HG03575 (cell line): Measurements from ENCODE around the gene FCHO1.
"Not testable (repeated sequence)": the region's sequence is repeated elsewhere in the genome, so short reads cannot be mapped to it uniquely, and the experiment has no call there.

Experiments
- ATAC-seq: cut with Tn5 transposase; IDR thresholded peaks from one replicate; pipeline ENCODE4 v1.9.1; 2021; ENCODE audit not compliant: unreplicated experiment, insufficient number of reproducible peaks, low FRiP score; ENCODE audit errors: extremely low read depth

FCHO1 gene

GRCh38 chr19:17783721-17784120 is 32.4 kb downstream of the FCHO1 start:
- not testable (repeated sequence) for ATAC-seq

DNA sequence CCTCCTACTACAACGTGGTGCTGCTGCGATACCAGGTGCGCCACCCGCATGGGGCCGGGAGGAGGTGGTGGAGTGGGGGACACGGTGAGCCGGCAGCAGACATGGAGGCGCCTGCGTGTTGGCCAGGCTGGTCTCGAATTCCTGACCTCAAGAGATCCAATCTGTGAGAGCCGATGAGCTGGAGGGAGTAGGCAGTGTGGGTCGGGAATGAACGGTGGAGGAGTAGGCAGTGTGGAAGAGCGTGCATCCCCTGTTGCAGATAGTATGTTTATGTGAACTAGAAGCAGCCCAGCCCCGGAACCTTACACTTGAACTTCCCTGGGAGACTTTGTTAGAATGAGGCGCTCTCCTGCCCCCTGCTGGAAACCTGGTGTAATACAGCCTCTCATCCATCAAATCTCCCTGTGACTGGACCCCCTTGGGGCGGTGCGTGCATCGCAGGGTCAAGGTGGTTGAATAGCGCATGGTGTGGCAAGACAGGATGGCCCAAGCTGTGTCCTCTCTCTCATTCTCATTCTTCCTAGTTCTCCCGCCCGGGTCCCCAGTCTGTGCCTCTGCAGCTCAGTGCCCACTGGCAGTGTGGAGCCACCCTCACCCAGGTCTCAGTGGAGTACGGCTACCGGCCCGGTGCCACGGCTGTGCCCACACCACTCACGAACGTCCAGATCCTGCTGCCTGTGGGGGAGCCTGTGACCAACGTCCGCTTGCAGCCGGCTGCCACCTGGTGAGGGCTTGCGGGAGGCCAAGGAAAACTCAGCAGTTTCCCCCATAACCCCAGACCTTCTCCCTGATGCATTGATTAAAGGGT is 33.1 kb downstream of the FCHO1 start:
- ATAC-seq = no peak

GRCh38 chr19:17787274-17787913 is 36.1 kb downstream of the FCHO1 start:
- ATAC-seq = no peak

DNA sequence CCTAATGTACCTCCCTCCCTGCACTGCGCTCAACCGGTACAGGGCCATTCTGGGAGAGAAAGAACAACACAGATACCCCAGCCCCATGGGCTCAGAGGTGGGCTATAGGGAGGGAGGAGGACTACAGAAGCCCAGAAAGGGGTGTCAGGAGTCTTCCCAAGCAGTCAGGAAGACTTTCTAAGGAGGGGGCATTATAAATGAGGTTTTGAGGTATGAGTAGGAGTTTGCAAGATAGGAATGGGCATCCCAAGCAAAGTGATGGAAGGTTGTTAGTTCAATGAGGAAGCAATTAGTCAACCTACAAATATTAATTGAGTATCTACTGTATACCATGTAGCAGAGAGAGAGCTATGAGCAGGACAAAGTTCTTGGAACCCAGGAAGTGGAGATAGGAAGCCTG is 37.4 kb downstream of the FCHO1 start:
- ATAC-seq = no peak

DNA sequence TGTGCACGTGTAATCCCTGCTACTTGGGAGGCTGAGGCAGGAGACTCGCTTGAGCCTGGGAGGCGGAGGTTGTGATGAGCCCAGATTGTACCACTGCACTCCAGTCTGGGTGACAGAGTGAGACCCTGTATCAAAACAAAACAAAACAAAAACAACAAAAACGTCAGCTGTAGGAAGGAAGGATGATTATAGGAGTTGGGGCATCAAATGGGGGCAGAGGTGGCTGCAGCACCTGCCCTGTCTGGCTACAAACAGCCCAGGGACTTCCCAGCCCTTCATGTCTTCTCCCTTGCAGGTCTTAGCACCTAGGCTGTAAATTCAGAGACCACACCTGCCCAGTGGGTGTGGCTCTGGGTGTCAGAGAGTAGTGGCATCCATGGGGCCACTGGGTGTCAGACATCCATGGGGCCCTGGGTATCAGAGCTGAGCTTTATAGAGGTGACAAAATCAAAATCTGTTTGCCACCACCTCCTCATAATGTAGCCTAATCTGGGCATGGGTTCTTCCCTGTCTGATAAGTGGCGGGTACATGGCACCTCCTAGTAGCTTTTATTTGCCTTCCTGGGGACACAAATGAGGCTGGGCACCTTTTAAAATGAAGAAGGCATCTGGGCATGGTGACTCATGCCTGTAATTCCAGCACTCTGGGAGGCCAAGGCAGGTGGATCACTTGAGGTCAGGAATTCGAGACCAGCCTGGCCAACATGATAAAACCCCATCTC is 38.9 kb downstream of the FCHO1 start:
- no peak for ATAC-seq

DNA sequence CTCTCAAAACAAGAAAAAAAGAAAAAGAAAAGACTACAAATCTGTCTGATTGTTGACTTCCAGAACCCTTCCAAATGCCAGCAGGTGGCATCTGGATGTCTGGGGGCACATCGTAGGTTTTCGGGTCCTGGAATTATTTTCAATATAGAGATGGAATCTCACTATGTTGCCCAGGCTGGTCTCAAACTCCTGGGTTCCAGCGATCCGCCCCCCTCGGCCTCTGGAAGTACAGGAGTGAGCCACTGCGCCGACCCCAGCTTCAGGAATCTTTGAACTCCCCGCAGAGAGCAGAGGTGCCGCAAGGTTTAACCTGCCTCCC is 43.1 kb downstream of the FCHO1 start:
- no peak for ATAC-seq

DNA sequence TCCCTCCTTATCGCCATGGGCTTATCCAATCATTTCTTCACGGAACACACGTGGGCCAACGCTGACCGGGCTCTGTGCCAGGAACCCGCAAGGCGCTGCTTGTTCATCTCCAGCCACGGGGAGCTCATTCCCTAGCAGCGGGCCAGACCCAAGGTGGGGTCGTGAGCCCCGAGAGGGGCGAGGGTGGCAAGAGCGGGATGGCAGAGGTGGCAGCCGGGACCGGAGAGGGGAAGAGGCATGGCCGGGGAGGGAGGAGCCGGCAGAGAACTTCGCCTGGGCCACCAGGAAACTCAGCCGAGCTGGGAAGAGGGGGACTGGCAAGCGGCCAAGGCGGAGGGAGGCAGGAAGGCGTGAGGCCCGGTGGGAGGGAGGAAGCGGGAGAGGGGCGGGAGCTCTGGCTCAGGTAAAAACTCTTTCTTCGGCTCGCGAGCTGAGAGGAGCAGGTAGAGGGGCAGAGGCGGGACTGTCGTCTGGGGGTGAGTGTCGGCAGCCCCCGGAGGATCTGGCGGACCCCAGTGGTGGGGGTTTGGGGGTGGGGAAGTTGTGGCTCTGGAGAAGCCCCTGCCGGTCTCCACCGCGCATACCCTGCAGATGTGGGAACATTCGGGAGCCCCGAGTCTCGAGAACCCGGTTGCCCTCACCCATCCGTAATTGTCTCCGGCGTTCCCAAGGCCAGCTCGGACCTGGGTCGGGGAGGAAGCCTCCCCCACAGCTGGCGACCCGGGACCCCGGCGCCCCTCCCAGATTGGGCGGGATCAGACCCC is 43.6 kb downstream of the FCHO1 start, which contains the start of gene B3GNT3:
B3GNT3 (plus strand) TSS at position 408 of the 764 bp plus-strand sequence. CDS start 12,670 bp downstream, outside the sequence.
- no peak for ATAC-seq

DNA sequence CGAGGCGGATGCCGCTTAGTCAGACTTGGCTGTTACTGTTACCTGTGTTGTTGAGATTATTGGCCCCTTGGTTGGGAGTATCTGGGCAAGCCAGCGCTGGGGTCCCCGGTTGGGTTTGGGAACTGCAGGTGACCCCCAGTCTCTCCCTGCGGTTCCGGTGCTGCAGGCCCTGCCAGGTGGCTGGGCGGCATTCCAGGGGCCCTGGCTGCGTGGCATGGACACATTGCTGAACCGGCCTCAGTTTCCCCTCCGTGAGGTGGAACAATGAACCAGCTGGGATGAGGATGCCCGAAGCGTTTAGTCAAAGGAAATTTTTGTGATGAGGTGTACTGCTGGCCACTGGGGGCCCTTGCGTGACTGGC is 44.2 kb downstream of the FCHO1 start:
- no peak for ATAC-seq

- no peak for ATAC-seq
Measured at GRCh38 chr19:17796013-17796837, 44.9 kb downstream of the FCHO1 start.

DNA sequence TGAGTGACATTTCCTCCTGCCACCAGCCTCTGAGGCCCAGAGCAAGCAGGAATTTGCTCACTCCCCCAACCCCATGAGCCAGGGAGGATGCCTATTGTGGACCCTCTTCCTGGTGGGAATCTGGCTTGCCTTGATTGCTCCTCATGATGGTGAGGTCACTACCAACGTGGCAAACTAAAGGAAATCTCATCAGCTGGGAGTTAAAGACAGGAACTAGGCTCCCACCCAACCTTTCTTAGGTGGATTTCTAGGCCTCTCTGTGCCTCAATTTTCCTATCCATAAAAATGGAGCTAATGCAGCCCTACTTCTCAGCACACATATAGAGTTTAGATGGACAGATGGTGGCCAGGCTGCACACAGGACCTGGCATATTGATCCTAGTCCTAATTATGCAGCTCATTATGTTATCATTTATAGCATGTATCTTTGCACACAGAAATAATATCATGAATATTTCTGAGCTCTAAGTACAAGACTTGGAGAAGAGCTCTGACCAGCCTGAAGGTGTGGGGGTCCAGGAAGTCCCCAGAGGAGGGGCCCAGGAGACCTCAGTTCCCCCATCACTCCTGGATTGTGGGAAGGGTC is 45.7 kb downstream of the FCHO1 start:
- ATAC-seq = no peak

- ATAC-seq = no peak
Measured at GRCh38 chr19:17797424-17798201, 46.3 kb downstream of the FCHO1 start.

- not testable (repeated sequence) for ATAC-seq
Measured at GRCh38 chr19:17798599-17798998, 47.3 kb downstream of the FCHO1 start.

GRCh38 chr19:17802137-17802858 is 51.0 kb downstream of the FCHO1 start:
- ATAC-seq = no peak

DNA sequence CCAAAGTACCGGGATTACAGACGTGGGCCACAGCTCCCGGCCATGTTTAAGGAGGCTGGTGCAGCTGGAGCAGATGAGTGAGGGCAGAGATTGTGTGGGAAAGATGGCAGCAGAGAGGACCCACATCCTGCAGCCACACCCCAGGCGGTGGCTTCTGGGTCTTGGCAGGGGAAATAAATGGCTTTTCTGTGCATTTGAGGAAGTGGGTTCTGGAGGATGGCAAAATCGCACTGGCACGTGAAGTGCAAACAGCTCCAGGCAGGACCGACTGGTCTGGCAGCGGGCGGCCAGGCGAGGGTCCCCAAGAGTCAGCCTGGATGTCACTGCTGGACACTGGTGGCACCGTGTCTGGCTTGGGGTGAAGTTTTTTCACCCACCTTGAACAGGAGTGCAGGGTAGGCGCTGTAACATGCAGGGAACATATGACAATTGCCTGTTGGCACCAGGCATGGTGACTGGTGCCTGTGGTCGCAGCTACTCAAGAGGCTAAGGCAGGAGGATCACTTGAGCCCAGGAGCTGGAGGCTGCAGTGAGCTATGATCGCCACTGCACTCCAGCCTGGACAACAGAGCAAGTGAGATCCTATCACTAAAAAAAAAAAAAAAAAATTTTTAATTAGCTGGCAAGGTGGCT is 52.1 kb downstream of the FCHO1 start:
- no peak for ATAC-seq

GRCh38 chr19:17805427-17805826 is 54.1 kb downstream of the FCHO1 start:
- ATAC-seq = no peak

DNA sequence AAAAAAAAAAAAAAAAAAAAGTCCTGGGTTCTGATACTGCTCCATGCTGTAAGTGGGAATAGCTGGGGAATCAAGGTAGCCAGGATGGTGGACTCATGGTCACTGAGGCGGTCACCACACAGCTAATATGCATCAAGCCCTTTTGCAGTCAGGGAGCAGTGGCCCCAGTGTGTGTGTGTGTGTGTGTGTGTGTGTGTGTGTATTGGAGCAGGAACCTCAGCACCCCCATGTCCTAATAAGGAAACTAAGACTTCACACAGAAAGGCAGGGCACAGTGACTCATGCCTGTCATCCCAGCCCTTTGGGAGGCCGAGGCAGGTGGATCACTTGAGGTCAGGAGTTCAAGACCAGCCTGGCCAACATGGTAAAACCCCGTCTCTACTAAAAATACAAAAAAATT is 55.7 kb downstream of the FCHO1 start:
- no peak for ATAC-seq
